HepG2 (cell line): ENCODE results near the gene P4HB. TPM values are rescaled to one million over a fixed set of nuclear protein-coding genes. Genes with fewer than 3 reads are reported as not detected.

ENCODE experiments used
- ATAC-seq: fragments of 200-7000 bp; cut with Tn5 transposase; 3 replicates; pipeline ENCODE4 v1.9.1; 2020; ENCODE audit warnings: mild to moderate bottlenecking, moderate library complexity
- BruUV-seq: library from RNA; stranded (reverse); fragments of 400-500 nt; replicated peaks from 2 replicates; lab custom pipeline; 2021; lab: Mats Ljungman, UMichigan
- CTCF ChIA-PET: fragments of 300-600 bp; formaldehyde crosslinking; extraction: SDS; loops from one replicate; lab custom pipeline; 2021; ENCODE audit warnings: low total read pairs, inconsistent platforms, low intra/inter-chr PET ratio; lab: Yijun Ruan, JAX
- POLR2A ChIA-PET: fragments of 350-600 bp; sonication (Branson Sonifier 250); formaldehyde crosslinking; loops from one replicate; lab custom pipeline; 2020; ENCODE audit warnings: antibody characterized with exemption, inconsistent platforms; lab: Yijun Ruan, JAX
- DNase-seq: peaks from one replicate; pipeline ENCODE4 v3.0.0-alpha.2; 2015; ENCODE audit warnings: low spot score
- FAIRE-seq: peaks from 3 replicates; lab custom pipeline; 2011; peaks lifted over from hg19 to GRCh38; lab: Jason Lieb, UNC
- H2AFZ ChIP-seq: one replicate; pipeline ENCODE4 v1.6.1; 2011; ENCODE audit warnings: low read length, inconsistent platforms
- H3K27ac ChIP-seq: fragments of 300-600 bp; 3 replicates; pipeline ENCODE4 v1.8.0; 2011; ENCODE audit warnings: mixed run types, mild to moderate bottlenecking, mixed read lengths, low read length, inconsistent platforms; ENCODE audit not compliant: insufficient read depth; ENCODE audit errors: extremely low read length
- H3K27me3 ChIP-seq, 2 experiments: fragments of 200-600 bp in 1 of 2; 2 replicates in 1 of 2; 3 replicates in 1 of 2; pipeline versions ENCODE4 v1.6.0 to v1.8.0; 2011; ENCODE audit warnings: low read length in 2 of 2, mild to moderate bottlenecking in 2 of 2, moderate library complexity in 2 of 2, inconsistent platforms in 1 of 2; ENCODE audit not compliant: insufficient read depth in 2 of 2, control insufficient read depth in 1 of 2
- H3K36me3 ChIP-seq, 2 experiments: fragments of 200-600 bp in 1 of 2; replicated peaks in 1 of 2; 2 replicates in 1 of 2; 3 replicates in 1 of 2; pipeline versions ENCODE4 v1.5.1 to v1.8.0; 2011; ENCODE audit warnings: low read length in 2 of 2, inconsistent platforms in 1 of 2; ENCODE audit not compliant: insufficient read depth in 2 of 2, control insufficient read depth in 1 of 2
- H3K4me1 ChIP-seq: 2 replicates; pipeline ENCODE4 v1.5.1; 2012; ENCODE audit warnings: low read length, inconsistent platforms; ENCODE audit not compliant: insufficient read depth
- H3K4me2 ChIP-seq: 2 replicates; pipeline ENCODE4 v1.6.0; 2011; ENCODE audit warnings: low read depth, low read length, inconsistent platforms
- H3K4me3 ChIP-seq, 3 experiments: fragments of 200-600 bp in 1 of 3; sonication (generic), shearing (Covaris generic) in 1 of 3; replicated peaks in 1 of 3; 2 replicates each; pipeline ENCODE4 v1.5.1; 2011 to 2016; ENCODE audit warnings: low read length in 3 of 3, inconsistent platforms in 2 of 3, low read depth in 2 of 3, mild to moderate bottlenecking in 2 of 3, control low read depth in 1 of 3, mixed read lengths in 1 of 3; ENCODE audit not compliant: insufficient read depth in 1 of 3
- H3K79me2 ChIP-seq: one replicate; pipeline ENCODE4 v1.6.1; 2011; ENCODE audit warnings: low read length, inconsistent platforms; ENCODE audit not compliant: insufficient read depth
- H3K9ac ChIP-seq: 2 replicates; pipeline ENCODE4 v1.6.0; 2011; ENCODE audit warnings: mild to moderate bottlenecking, low read depth, low read length, inconsistent platforms; ENCODE audit not compliant: insufficient read depth
- H3K9me3 ChIP-seq: 2 replicates; pipeline ENCODE4 v1.5.1; 2012; ENCODE audit warnings: mild to moderate bottlenecking, low read length
- H4K20me1 ChIP-seq: 2 replicates; pipeline ENCODE4 v1.6.0; 2011; ENCODE audit warnings: inconsistent platforms, mild to moderate bottlenecking, low read length, moderate library complexity; ENCODE audit not compliant: insufficient read depth
- DR1 ChIP-seq: sonication (generic); formaldehyde crosslinking; IDR thresholded peaks from 2 replicates; pipeline ENCODE4 v1.8.0; 2021; ENCODE audit warnings: mild to moderate bottlenecking, missing genetic modification reagents, inconsistent platforms
- HHEX ChIP-seq: IDR thresholded peaks from 2 replicates; pipeline ENCODE4 v1.6.1; 2016; ENCODE audit warnings: control low read depth
- HMGA1 ChIP-seq: sonication (generic); formaldehyde crosslinking; conservative IDR thresholded peaks from 2 replicates; pipeline ENCODE4 v1.4.0; 2020; ENCODE audit warnings: missing genetic modification reagents
- HNRNPH1 ChIP-seq: fragments of 200-400 bp; formaldehyde crosslinking; optimal IDR thresholded peaks from 2 replicates; pipeline ENCODE3; 2017; ENCODE audit warnings: mild to moderate bottlenecking, low read depth, low read length
- KAT7 ChIP-seq: IDR thresholded peaks from 2 replicates; pipeline ENCODE4 v1.6.1; 2018; ENCODE audit warnings: borderline replicate concordance, missing compliant biosample characterization
- MAFG ChIP-seq: sonication (generic); formaldehyde crosslinking; IDR thresholded peaks from 2 replicates; pipeline ENCODE4 v1.5.1; 2020; ENCODE audit warnings: mild to moderate bottlenecking, missing genetic modification reagents
- MIER3 ChIP-seq: IDR thresholded peaks from 2 replicates; pipeline ENCODE4 v1.6.1; 2016; ENCODE audit warnings: missing compliant biosample characterization, borderline replicate concordance
- MXD4 ChIP-seq: IDR thresholded peaks from 2 replicates; pipeline ENCODE4 v1.6.1; 2016; ENCODE audit warnings: mild to moderate bottlenecking, missing biosample characterization, missing genetic modification reagents
- NCOA5 ChIP-seq: sonication (generic); formaldehyde crosslinking; IDR thresholded peaks from 2 replicates; pipeline ENCODE4 v1.4.0; 2020; ENCODE audit warnings: missing genetic modification reagents
- PITX1 ChIP-seq: sonication (generic); formaldehyde crosslinking; IDR thresholded peaks from 2 replicates; pipeline ENCODE4 v1.5.1; 2020; ENCODE audit warnings: mild to moderate bottlenecking, missing genetic modification reagents
- SNAPC2 ChIP-seq: sonication (generic); formaldehyde crosslinking; IDR thresholded peaks from 2 replicates; pipeline ENCODE4 v1.8.1; 2022; ENCODE audit warnings: mild to moderate bottlenecking, missing genetic modification reagents
- SYNCRIP ChIP-seq: fragments of 200-400 bp; formaldehyde crosslinking; IDR thresholded peaks from 2 replicates; pipeline ENCODE4 v1.6.1; 2018; ENCODE audit warnings: mild to moderate bottlenecking, low read depth, low read length; ENCODE audit not compliant: insufficient read depth
- ZMYM4 ChIP-seq: sonication (generic); formaldehyde crosslinking; IDR thresholded peaks from 2 replicates; pipeline ENCODE4 v1.8.1; 2023; ENCODE audit warnings: mild to moderate bottlenecking, missing genetic modification reagents
- ZNF572 ChIP-seq: sonication (generic); formaldehyde crosslinking; IDR thresholded peaks from 2 replicates; pipeline ENCODE4 v1.5.1; 2020; ENCODE audit warnings: mild to moderate bottlenecking, missing genetic modification reagents
- ZNF629 ChIP-seq: sonication (generic); formaldehyde crosslinking; conservative IDR thresholded peaks from 2 replicates; pipeline ENCODE4 v1.5.0; 2020; ENCODE audit warnings: missing genetic modification reagents
- ZNF674 ChIP-seq: sonication (generic); formaldehyde crosslinking; IDR thresholded peaks from 2 replicates; pipeline ENCODE4 v1.5.0; 2020; ENCODE audit warnings: low read depth, mild to moderate bottlenecking, missing genetic modification reagents
- ZNF678 ChIP-seq: sonication (generic); formaldehyde crosslinking; IDR thresholded peaks from 2 replicates; pipeline ENCODE4 v1.4.0; 2020; ENCODE audit warnings: mild to moderate bottlenecking, missing genetic modification reagents
- ZNF792 ChIP-seq: IDR thresholded peaks from 2 replicates; pipeline ENCODE4 v1.6.1; 2016
- WGBS: methylation state at CpG from one replicate; pipeline ENCODE4 v1.1.6; 2017; ENCODE audit warnings: low lambda C conversion rate; 5-methylcytosine and 5-hydroxymethylcytosine counted together
- in situ Hi-C: cut with HindIII; loops from 2 replicates; pipeline ENCODE4 v1.10.0; 2017; ENCODE audit warnings: low pct_unique_long_range_greater_than_20kb; ENCODE audit not compliant: extremely low pct_ligation_motif_present
- intact Hi-C: fragments of 100-400 bp; cut with micrococcal nuclease; formaldehyde crosslinking; loops from one replicate; pipeline ENCODE4 v1.10.0; 2022; ENCODE audit not compliant: unreplicated experiment
- polyA plus RNA-seq, 8 experiments: library from polyadenylated mRNA; depleted of rRNA in 3 of 8; stranded (reverse) in 7 of 8; unstranded in 1 of 8; fragments of >200 nt; fragmentation: Illumina TruSeq in 4 of 8; extraction: Trizol in 4 of 8; gene quantifications; 2 replicates each; pipeline versions ENCODE4 v1.2.1 to v1.2.3, GENCODE V29; 2011 to 2016; ENCODE audit warnings: low read depth in 4 of 8, missing spikeins in 1 of 8, mixed read lengths in 1 of 8; ENCODE audit not compliant: insufficient read depth in 1 of 8
- total RNA-seq, 5 experiments: library from RNA; depleted of rRNA; stranded (reverse); fragments of >200 nt; fragmentation: Illumina TruSeq; extraction: Trizol; gene quantifications; 2 replicates each; pipeline ENCODE4 v1.2.3, GENCODE V29; 2016; ENCODE audit warnings: low read depth in 1 of 5
- TF ChIP-seq, protein P1 (sequence below): sonication (generic); formaldehyde crosslinking; IDR thresholded peaks from 2 replicates; pipeline ENCODE4 v1.4.0; 2020; ENCODE audit warnings: missing genetic modification reagents
- TF ChIP-seq, protein P2 (sequence below): sonication (generic); formaldehyde crosslinking; IDR thresholded peaks from 2 replicates; pipeline ENCODE4 v1.4.0; 2020; ENCODE audit warnings: missing genetic modification reagents, borderline replicate concordance
- TF ChIP-seq, protein P3 (sequence below): sonication (generic); formaldehyde crosslinking; IDR thresholded peaks from 2 replicates; pipeline ENCODE4 v1.8.1; 2023; ENCODE audit warnings: mild to moderate bottlenecking, missing genetic modification reagents

P4HB gene
- total and polyA plus RNA-seq, 2 of the 13 experiments (the other 11 are each of a cell fraction or from before 2014, with no cell fraction given), result 185 to 782 TPM

DNA sequence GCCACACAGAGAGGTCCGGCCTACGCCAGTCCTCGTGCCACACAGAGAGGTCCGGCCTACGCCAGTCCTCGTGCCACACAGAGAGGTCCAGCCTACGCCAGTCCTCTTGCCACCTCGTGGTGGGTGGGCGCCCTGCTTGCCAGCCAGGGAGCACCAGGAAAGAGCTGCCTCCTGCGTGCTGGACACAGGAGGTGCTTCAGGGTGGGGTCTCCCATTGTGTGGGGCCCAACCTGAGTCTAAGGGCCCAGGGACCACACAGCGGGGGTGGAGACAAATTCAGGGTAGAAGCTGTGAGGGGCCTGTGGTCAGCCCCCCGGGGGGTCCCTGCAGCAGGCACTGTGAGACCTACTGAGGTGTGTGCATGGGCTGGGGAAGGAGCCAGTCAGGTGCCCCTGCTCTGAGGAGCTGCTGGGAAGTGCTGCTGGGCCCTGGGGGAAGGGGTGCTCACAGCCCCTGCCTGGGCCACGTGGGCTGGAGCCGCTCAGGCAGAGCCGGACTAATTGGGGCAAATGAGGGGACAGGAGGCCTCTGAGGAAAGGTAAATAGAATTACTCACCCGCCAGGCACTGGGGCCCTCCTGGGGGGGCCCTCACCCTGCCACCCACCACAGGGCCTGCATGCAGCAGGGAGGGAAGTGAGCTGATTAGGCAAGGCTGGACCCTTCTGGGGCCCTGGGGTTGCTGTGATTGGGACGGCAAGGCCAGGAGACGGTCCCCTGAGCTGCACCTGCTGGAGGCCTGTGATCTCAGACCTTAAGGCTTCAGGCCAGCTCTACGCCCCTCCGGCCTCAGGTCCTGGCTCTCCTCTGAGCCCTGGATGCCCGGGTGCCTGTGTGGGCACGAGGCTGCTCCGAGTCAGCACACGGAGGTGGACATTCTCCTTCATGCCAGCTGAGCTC is 45.3 kb downstream of the P4HB start:
- ATAC-seq, result peak; percentile 65
- Histone ChIP-seq H4K20me1 (no peaks in the 10 kb centered on the region), H2AFZ (peak overlapping the region; percentile 64), H3K36me3 (no peaks in the 10 kb centered on the region), H3K27me3 (peaks cover 6 to 19% of the 10 kb centered on the region in 2 experiments; a peak in 4 of 5 replicates), H3K4me2 (peak overlapping the region; percentile 67), H3K9ac (peak overlapping the region; percentile 24; the same call in 1 of the 2 replicates), H3K4me1 (peaks cover 36% of the 10 kb centered on the region), H3K79me2 (no peaks in the 10 kb centered on the region), H3K27ac (no peak overlapping the region), H3K4me3 (peak overlapping the region in 1 of 3 experiments; percentile 49; a peak in 1 of 6 replicates), H3K9me3 (no peaks in the 10 kb centered on the region)
- BruUV-seq, result no TSS peak
- POLR2A ChIA-PET, result interaction anchor here (0.7 to 1.6 kb wide), 12 partner anchors 8 to 181 kb away, joined by 3 to 11 read pairs (median 5); partner anchors contain the start of genes MCRIP1 and P4HB
- intact Hi-C loops, result no loop called here
- WGBS, result 33% methylated on average over 12 of the region's 24 CpGs
- peak; percentile 47 for DNase-seq
- in situ Hi-C loops, result no loop called here
- no peak for FAIRE-seq
- CTCF ChIA-PET, result no interaction called here
- TF ChIP-seq DR1 (CRISPR knock-in tag) (no peak), MAFG (no peak), NCOA5 (CRISPR knock-in tag) (no peak), HNRNPH1 (no peak), ZNF792 (0 out of 2 replicates have a peak, but pooled peaks have one; percentile 21), MIER3 (peak; percentile 52; the same call in 1 of the 2 replicates), ZNF629 (CRISPR knock-in tag) (no peak), SNAPC2 (CRISPR knock-in tag) (no peak), HMGA1 (CRISPR knock-in tag) (no peak), MXD4 (CRISPR knock-in tag) (peak; percentile 48; the same call in 1 of the 2 replicates), SYNCRIP (no peak), ZMYM4 (CRISPR knock-in tag) (no peak), ZNF678 (no peak), PITX1 (CRISPR knock-in tag) (no peak), ZNF674 (CRISPR knock-in tag) (no peak), KAT7 (CRISPR knock-in tag) (0 out of 2 replicates have a peak, but pooled peaks have one; percentile 45), HHEX (no peak), ZNF572 (CRISPR knock-in tag) (no peak)
- TF ChIP-seq, protein P1, sequence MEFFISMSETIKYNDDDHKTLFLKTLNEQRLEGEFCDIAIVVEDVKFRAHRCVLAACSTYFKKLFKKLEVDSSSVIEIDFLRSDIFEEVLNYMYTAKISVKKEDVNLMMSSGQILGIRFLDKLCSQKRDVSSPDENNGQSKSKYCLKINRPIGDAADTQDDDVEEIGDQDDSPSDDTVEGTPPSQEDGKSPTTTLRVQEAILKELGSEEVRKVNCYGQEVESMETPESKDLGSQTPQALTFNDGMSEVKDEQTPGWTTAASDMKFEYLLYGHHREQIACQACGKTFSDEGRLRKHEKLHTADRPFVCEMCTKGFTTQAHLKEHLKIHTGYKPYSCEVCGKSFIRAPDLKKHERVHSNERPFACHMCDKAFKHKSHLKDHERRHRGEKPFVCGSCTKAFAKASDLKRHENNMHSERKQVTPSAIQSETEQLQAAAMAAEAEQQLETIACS (CRISPR knock-in tag), result no peak
- TF ChIP-seq, protein P2, sequence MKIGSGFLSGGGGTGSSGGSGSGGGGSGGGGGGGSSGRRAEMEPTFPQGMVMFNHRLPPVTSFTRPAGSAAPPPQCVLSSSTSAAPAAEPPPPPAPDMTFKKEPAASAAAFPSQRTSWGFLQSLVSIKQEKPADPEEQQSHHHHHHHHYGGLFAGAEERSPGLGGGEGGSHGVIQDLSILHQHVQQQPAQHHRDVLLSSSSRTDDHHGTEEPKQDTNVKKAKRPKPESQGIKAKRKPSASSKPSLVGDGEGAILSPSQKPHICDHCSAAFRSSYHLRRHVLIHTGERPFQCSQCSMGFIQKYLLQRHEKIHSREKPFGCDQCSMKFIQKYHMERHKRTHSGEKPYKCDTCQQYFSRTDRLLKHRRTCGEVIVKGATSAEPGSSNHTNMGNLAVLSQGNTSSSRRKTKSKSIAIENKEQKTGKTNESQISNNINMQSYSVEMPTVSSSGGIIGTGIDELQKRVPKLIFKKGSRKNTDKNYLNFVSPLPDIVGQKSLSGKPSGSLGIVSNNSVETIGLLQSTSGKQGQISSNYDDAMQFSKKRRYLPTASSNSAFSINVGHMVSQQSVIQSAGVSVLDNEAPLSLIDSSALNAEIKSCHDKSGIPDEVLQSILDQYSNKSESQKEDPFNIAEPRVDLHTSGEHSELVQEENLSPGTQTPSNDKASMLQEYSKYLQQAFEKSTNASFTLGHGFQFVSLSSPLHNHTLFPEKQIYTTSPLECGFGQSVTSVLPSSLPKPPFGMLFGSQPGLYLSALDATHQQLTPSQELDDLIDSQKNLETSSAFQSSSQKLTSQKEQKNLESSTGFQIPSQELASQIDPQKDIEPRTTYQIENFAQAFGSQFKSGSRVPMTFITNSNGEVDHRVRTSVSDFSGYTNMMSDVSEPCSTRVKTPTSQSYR (CRISPR knock-in tag), result peak; percentile 20; the same call in 1 of the 2 replicates
- TF ChIP-seq, protein P3, sequence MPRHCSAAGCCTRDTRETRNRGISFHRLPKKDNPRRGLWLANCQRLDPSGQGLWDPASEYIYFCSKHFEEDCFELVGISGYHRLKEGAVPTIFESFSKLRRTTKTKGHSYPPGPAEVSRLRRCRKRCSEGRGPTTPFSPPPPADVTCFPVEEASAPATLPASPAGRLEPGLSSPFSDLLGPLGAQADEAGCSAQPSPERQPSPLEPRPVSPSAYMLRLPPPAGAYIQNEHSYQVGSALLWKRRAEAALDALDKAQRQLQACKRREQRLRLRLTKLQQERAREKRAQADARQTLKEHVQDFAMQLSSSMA, result no peak
